ENCODE measurements around the gene RIMS4.

Gene RIMS4

GRCh38 chr20:44850272-44850671, 39.9 kb upstream of the RIMS4 start:
- Histone ChIP-seq H4K20me1 (ENCODE audit: insufficient read depth, low read length) (no peaks in the 10 kb centered on the region), H3K4me2 (ENCODE audit: low read length) (no peak overlapping the region), H3K4me3 (ENCODE audit: low read depth, low read length, poor library complexity, severe bottlenecking) (no peak overlapping the region), H3K27me3 (ENCODE audit: insufficient read depth, low read length) (no peaks in the 10 kb centered on the region), H3K9ac (ENCODE audit: low read length) (no peak overlapping the region), H3F3A (ENCODE audit: insufficient read depth, low read length) (no peaks in the 10 kb centered on the region), H3K27ac (ENCODE audit: low read depth, low read length, poor library complexity, severe bottlenecking) (no peak overlapping the region), H2AFZ (ENCODE audit: low read length) (no peak overlapping the region), H3K9me2 (ENCODE audit: low read depth, low read length) (no peaks in the 10 kb centered on the region), H3K4me1 (ENCODE audit: insufficient read depth, low read length, severe bottlenecking) (no peaks in the 10 kb centered on the region), H3K79me2 (ENCODE audit: insufficient read depth, low read length) (no peaks in the 10 kb centered on the region), H3K36me3 (ENCODE audit: insufficient read depth, low read length) (no peaks in the 10 kb centered on the region), H3K9me3 (ENCODE audit: low read length) (no peaks in the 10 kb centered on the region)
- TF ChIP-seq EZH2 (IDR thresholded peaks at IDR 0.05; ENCODE audit: borderline replicate concordance, low read length) = no peak
- TF ChIP-seq, protein P1, sequence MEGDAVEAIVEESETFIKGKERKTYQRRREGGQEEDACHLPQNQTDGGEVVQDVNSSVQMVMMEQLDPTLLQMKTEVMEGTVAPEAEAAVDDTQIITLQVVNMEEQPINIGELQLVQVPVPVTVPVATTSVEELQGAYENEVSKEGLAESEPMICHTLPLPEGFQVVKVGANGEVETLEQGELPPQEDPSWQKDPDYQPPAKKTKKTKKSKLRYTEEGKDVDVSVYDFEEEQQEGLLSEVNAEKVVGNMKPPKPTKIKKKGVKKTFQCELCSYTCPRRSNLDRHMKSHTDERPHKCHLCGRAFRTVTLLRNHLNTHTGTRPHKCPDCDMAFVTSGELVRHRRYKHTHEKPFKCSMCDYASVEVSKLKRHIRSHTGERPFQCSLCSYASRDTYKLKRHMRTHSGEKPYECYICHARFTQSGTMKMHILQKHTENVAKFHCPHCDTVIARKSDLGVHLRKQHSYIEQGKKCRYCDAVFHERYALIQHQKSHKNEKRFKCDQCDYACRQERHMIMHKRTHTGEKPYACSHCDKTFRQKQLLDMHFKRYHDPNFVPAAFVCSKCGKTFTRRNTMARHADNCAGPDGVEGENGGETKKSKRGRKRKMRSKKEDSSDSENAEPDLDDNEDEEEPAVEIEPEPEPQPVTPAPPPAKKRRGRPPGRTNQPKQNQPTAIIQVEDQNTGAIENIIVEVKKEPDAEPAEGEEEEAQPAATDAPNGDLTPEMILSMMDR (IDR thresholded peaks at IDR 0.05; ENCODE audit: low read length) = no peak

- H2AFZ ChIP-seq (ENCODE audit: low read length) = no peak overlapping the region
- no peaks in the 10 kb centered on the region for H3F3A ChIP-seq (ENCODE audit: insufficient read depth, low read length)
- no peak for TF ChIP-seq EZH2 (IDR thresholded peaks at IDR 0.05; ENCODE audit: borderline replicate concordance, low read length)
- TF ChIP-seq, protein P1 (IDR thresholded peaks at IDR 0.05; ENCODE audit: low read length) = no peak
- H3K27ac ChIP-seq (ENCODE audit: low read depth, low read length, poor library complexity, severe bottlenecking) = no peak overlapping the region
- H3K4me2 ChIP-seq (ENCODE audit: low read length) = no peak overlapping the region
- no peaks in the 10 kb centered on the region for H3K9me2 ChIP-seq (ENCODE audit: low read depth, low read length)
- H3K9ac ChIP-seq (ENCODE audit: low read length) = no peak overlapping the region
- no peaks in the 10 kb centered on the region for H3K79me2 ChIP-seq (ENCODE audit: insufficient read depth, low read length)
- H3K9me3 ChIP-seq (ENCODE audit: low read length) = no peaks in the 10 kb centered on the region
- H3K36me3 ChIP-seq (ENCODE audit: insufficient read depth, low read length) = no peaks in the 10 kb centered on the region
- H3K4me3 ChIP-seq (ENCODE audit: low read depth, low read length, poor library complexity, severe bottlenecking) = no peak overlapping the region
- H3K27me3 ChIP-seq (ENCODE audit: insufficient read depth, low read length) = no peaks in the 10 kb centered on the region
- no peaks in the 10 kb centered on the region for H4K20me1 ChIP-seq (ENCODE audit: insufficient read depth, low read length)
- no peaks in the 10 kb centered on the region for H3K4me1 ChIP-seq (ENCODE audit: insufficient read depth, low read length, severe bottlenecking)
Observed at GRCh38 chr20:44849703-44850102, 39.4 kb upstream of the RIMS4 start.

- Histone ChIP-seq H3F3A (ENCODE audit: insufficient read depth, low read length) (no peaks in the 10 kb centered on the region), H3K27me3 (ENCODE audit: insufficient read depth, low read length) (no peaks in the 10 kb centered on the region)
Observed at GRCh38 chr20:44848254-44849015, 38.1 kb upstream of the RIMS4 start.

More at GRCh38 chr20:44848254-44849015, 38.1 kb upstream of the RIMS4 start:
- H3K9me3 ChIP-seq (ENCODE audit: low read length) = no peaks in the 10 kb centered on the region
- no peak for TF ChIP-seq EZH2 (IDR thresholded peaks at IDR 0.05; ENCODE audit: borderline replicate concordance, low read length)
- TF ChIP-seq, protein P1 (IDR thresholded peaks at IDR 0.05; ENCODE audit: low read length) = no peak
- no peak overlapping the region for H3K4me3 ChIP-seq (ENCODE audit: low read depth, low read length, poor library complexity, severe bottlenecking)
- H4K20me1 ChIP-seq (ENCODE audit: insufficient read depth, low read length) = no peaks in the 10 kb centered on the region
- H3K36me3 ChIP-seq (ENCODE audit: insufficient read depth, low read length) = no peaks in the 10 kb centered on the region
- H3K79me2 ChIP-seq (ENCODE audit: insufficient read depth, low read length) = no peaks in the 10 kb centered on the region
- H3K4me2 ChIP-seq (ENCODE audit: low read length) = no peak overlapping the region
- H3K4me1 ChIP-seq (ENCODE audit: insufficient read depth, low read length, severe bottlenecking) = no peaks in the 10 kb centered on the region
- no peak overlapping the region for H2AFZ ChIP-seq (ENCODE audit: low read length)
- H3K9me2 ChIP-seq (ENCODE audit: low read depth, low read length) = no peaks in the 10 kb centered on the region
- H3K27ac ChIP-seq (ENCODE audit: low read depth, low read length, poor library complexity, severe bottlenecking) = no peak overlapping the region
- H3K9ac ChIP-seq (ENCODE audit: low read length) = no peak overlapping the region

Measured in OCI-LY1 (cell line).